Measurements from ENCODE around the gene PDGFRA. TPM values are rescaled to one million over a fixed set of nuclear protein-coding genes. Genes with fewer than 3 reads are reported as not detected.

The PDGFRA gene
- total RNA-seq, 2 donors from 2014 or later: 5.8 to 82.2 TPM

- peak; percentile 54 for TF ChIP-seq POLR2AphosphoS5 (IDR thresholded peaks at IDR 0.05)
- no peak for TF ChIP-seq POLR2A (IDR thresholded peaks at IDR 0.05)
- peak; percentile 84 to 94 (median 90) for TF ChIP-seq CTCF (IDR thresholded peaks at IDR 0.05)
- peak overlapping the region; percentile 12 to 15 for H3K4me3 ChIP-seq
- no peaks in the 10 kb centered on the region for H3K27me3 ChIP-seq (replicated peaks; ENCODE audit: insufficient read depth)
- no peak overlapping the region for H3K27ac ChIP-seq
- no peaks in the 10 kb centered on the region for H3K36me3 ChIP-seq
- H3K9me3 ChIP-seq: no peaks in the 10 kb centered on the region
- DNase-seq (ENCODE audit: low spot score): peak; percentile 65
- intact Hi-C loops (cut with DNase I): loop anchor here (2.0 to 5.0 kb wide), 3 partner anchors 287 to 1021 kb away; no protein-coding TSS in a partner anchor
- WGBS: 2% methylated on average over 23 of the region's 23 CpGs
- H3K4me1 ChIP-seq (replicated peaks): no peaks in the 10 kb centered on the region
Observed at GRCh38 chr4:54217642-54218495, 11.2 kb upstream of the PDGFRA start.

- Histone ChIP-seq H3K36me3 (no peaks in the 10 kb centered on the region), H3K4me3 (no peak overlapping the region), H3K27me3 (replicated peaks; ENCODE audit: insufficient read depth) (no peaks in the 10 kb centered on the region), H3K4me1 (replicated peaks) (no peaks in the 10 kb centered on the region), H3K9me3 (no peaks in the 10 kb centered on the region), H3K27ac (no peak overlapping the region)
- WGBS: 71% methylated on average over 6 of the region's 6 CpGs
- no peak for TF ChIP-seq POLR2A (IDR thresholded peaks at IDR 0.05)
- TF ChIP-seq CTCF (IDR thresholded peaks at IDR 0.05): no peak
- TF ChIP-seq POLR2AphosphoS5 (IDR thresholded peaks at IDR 0.05): no peak
- intact Hi-C loops (cut with DNase I): loop anchor here (5.0 kb wide), 2 partner anchors 311 to 1021 kb away; no protein-coding TSS in a partner anchor
- no peak for DNase-seq (ENCODE audit: low spot score)
Observed at GRCh38 chr4:54218736-54219135, 10.4 kb upstream of the PDGFRA start.

- TF ChIP-seq POLR2AphosphoS5 (IDR thresholded peaks at IDR 0.05): no peak
- peaks cover 10% of the 10 kb centered on the region for H3K27me3 ChIP-seq (replicated peaks; ENCODE audit: insufficient read depth)
- 67% methylated on average over 6 of the region's 6 CpGs for WGBS
Observed at GRCh38 chr4:54224996-54225597, 4.0 kb upstream of the PDGFRA start.

GRCh38 chr4:54225598-54226403 lies 3.3 kb upstream of the PDGFRA start:
- intact Hi-C loops (cut with DNase I): loop anchor here (10.0 kb wide), 2 partner anchors 521 to 741 kb away; no protein-coding TSS in a partner anchor
- no peak overlapping the region for H3K27ac ChIP-seq
- H3K4me1 ChIP-seq (replicated peaks): no peaks in the 10 kb centered on the region
- H3K9me3 ChIP-seq: no peaks in the 10 kb centered on the region
- no peaks in the 10 kb centered on the region for H3K36me3 ChIP-seq
- H3K27me3 ChIP-seq (replicated peaks; ENCODE audit: insufficient read depth): peaks cover 10% of the 10 kb centered on the region
- WGBS: 16% methylated on average over 33 of the region's 33 CpGs
- peak overlapping the region in 1 of 2 donors; percentile 1 for H3K4me3 ChIP-seq
- TF ChIP-seq CTCF (IDR thresholded peaks at IDR 0.05) (no peak), POLR2A (IDR thresholded peaks at IDR 0.05) (no peak), POLR2AphosphoS5 (IDR thresholded peaks at IDR 0.05) (no peak)
- no peak for DNase-seq (ENCODE audit: low spot score)

More at GRCh38 chr4:54224996-54225597, 4.0 kb upstream of the PDGFRA start:
- DNase-seq (ENCODE audit: low spot score): no peak
- no peaks in the 10 kb centered on the region for H3K9me3 ChIP-seq
- no peaks in the 10 kb centered on the region for H3K4me1 ChIP-seq (replicated peaks)
- intact Hi-C loops (cut with DNase I): loop anchor here (10.0 kb wide), 2 partner anchors 520 to 740 kb away; no protein-coding TSS in a partner anchor
- H3K27ac ChIP-seq: no peak overlapping the region
- no peak overlapping the region for H3K4me3 ChIP-seq
- H3K36me3 ChIP-seq: no peaks in the 10 kb centered on the region
